Measurements from ENCODE around the gene NIPA2. TPM values are rescaled to one million over a fixed set of nuclear protein-coding genes. Genes with fewer than 3 reads are reported as not detected.

Gene NIPA2
- total RNA-seq, 1 donor from 2014 or later = 103 TPM

DNA sequence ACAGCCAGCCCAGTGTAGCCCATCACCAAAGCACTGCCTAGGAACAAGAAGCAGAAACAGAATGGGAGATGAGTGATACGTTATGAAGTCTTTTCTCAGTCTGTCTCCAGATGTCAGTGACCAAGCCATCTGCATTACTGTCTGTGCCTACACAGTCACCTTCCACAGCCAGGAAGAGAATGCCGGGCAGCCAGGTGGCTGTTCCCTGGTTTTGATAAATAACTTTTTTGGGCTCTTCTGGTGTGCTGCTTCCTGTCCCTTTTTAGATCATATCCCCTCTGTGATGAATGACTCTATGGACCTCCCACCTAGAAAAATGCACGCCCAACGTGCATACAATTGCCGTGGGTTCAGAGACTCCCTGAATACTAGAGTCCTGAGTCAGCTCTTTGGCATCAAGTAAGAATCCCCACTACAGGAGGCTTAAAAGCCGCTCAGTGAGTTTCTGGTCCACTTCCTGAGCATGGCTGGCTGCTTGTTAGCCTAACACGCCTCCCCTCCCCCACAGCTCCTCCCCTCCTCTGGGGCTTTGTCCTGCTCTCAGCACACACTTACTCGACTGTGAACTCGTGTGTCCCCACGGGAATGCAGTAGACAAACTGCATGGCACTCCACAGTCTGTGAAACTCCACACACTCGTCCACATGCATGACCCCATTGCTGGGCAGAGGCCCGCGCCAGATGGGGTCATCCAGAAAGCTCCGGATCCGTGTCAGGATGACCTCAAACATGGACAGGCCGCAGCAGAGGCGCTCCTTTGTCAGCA lies 34.7 kb downstream of the NIPA2 start:
- peaks cover 28% of the 10 kb centered on the region for H4K20me1 ChIP-seq (ENCODE audit: insufficient read depth, low read length)
- H3K79me2 ChIP-seq (ENCODE audit: insufficient read depth, low read length) = peaks cover 9% of the 10 kb centered on the region
- H3K9me3 Mint-ChIP-seq (ENCODE audit: unreplicated experiment) = no peaks in the 10 kb centered on the region
- H3K36me3 Mint-ChIP-seq (ENCODE audit: low read depth, unreplicated experiment) = peaks cover 33% of the 10 kb centered on the region
- H3K4me3 ChIP-seq (ENCODE audit: insufficient read depth, low read depth, low read length) = no peak overlapping the region
- peak overlapping the region; percentile 16 for H3K4me3 Mint-ChIP-seq (ENCODE audit: unreplicated experiment)
- peak overlapping the region; percentile 35 for H3K4me2 ChIP-seq (ENCODE audit: low read length)
- H3K9me3 ChIP-seq (ENCODE audit: insufficient read depth, low read depth, low read length) = no peaks in the 10 kb centered on the region
- peak overlapping the region; percentile 98 for H3K27ac Mint-ChIP-seq (ENCODE audit: unreplicated experiment)
- H3K4me1 Mint-ChIP-seq (ENCODE audit: low read depth, unreplicated experiment) = peaks cover 15% of the 10 kb centered on the region
- TF ChIP-seq EZH2 (IDR thresholded peaks at IDR 0.05; ENCODE audit: insufficient read depth, low read length) (no peak), CTCF (IDR thresholded peaks at IDR 0.05; ENCODE audit: insufficient read depth, low read depth, low read length) (no peak)
- FAIRE-seq (no peak), DNase-seq (ENCODE audit: low read depth) (peak; percentile 94)
- peak overlapping the region; percentile 45 for H3K27ac ChIP-seq (ENCODE audit: low read depth, low read length)
- peak overlapping the region; percentile 19 for H3K9ac ChIP-seq (ENCODE audit: low read length)
- peaks cover 19% of the 10 kb centered on the region for H3K36me3 ChIP-seq (ENCODE audit: insufficient read depth, low read length)
- H2AFZ ChIP-seq (ENCODE audit: low read depth, low read length) = no peak overlapping the region
- H3K27me3 Mint-ChIP-seq (ENCODE audit: low read depth, unreplicated experiment) = no peaks in the 10 kb centered on the region
- peaks cover 11% of the 10 kb centered on the region for H3K4me1 ChIP-seq (ENCODE audit: insufficient read depth, low read length)
- no peaks in the 10 kb centered on the region for H3K27me3 ChIP-seq (ENCODE audit: insufficient read depth, low read length)

GRCh38 chr15:22873841-22874240 lies 35.4 kb downstream of the NIPA2 start:
- Mint-ChIP-seq H3K4me1 (ENCODE audit: low read depth, unreplicated experiment) (peaks cover 15% of the 10 kb centered on the region), H3K9me3 (ENCODE audit: unreplicated experiment) (no peaks in the 10 kb centered on the region), H3K27me3 (ENCODE audit: low read depth, unreplicated experiment) (no peaks in the 10 kb centered on the region), H3K4me3 (ENCODE audit: unreplicated experiment) (no peak overlapping the region), H3K36me3 (ENCODE audit: low read depth, unreplicated experiment) (peaks cover 37% of the 10 kb centered on the region), H3K27ac (ENCODE audit: unreplicated experiment) (no peak overlapping the region)
- DNase-seq (ENCODE audit: low read depth) = no peak
- peaks cover 13% of the 10 kb centered on the region for H3K36me3 ChIP-seq (ENCODE audit: insufficient read depth, low read length)
- H3K79me2 ChIP-seq (ENCODE audit: insufficient read depth, low read length) = peaks cover 9% of the 10 kb centered on the region
- peak overlapping the region; percentile 45 for H3K27ac ChIP-seq (ENCODE audit: low read depth, low read length)
- H3K4me3 ChIP-seq (ENCODE audit: insufficient read depth, low read depth, low read length) = no peak overlapping the region
- no peak for FAIRE-seq
- TF ChIP-seq CTCF (IDR thresholded peaks at IDR 0.05; ENCODE audit: insufficient read depth, low read depth, low read length) = no peak
- TF ChIP-seq EZH2 (IDR thresholded peaks at IDR 0.05; ENCODE audit: insufficient read depth, low read length) = no peak
- peak overlapping the region; percentile 32 for H3K4me2 ChIP-seq (ENCODE audit: low read length)
- peaks cover 11% of the 10 kb centered on the region for H3K4me1 ChIP-seq (ENCODE audit: insufficient read depth, low read length)
- no peak overlapping the region for H2AFZ ChIP-seq (ENCODE audit: low read depth, low read length)
- no peaks in the 10 kb centered on the region for H3K9me3 ChIP-seq (ENCODE audit: insufficient read depth, low read depth, low read length)
- no peaks in the 10 kb centered on the region for H3K27me3 ChIP-seq (ENCODE audit: insufficient read depth, low read length)
- peaks cover 27% of the 10 kb centered on the region for H4K20me1 ChIP-seq (ENCODE audit: insufficient read depth, low read length)
- H3K9ac ChIP-seq (ENCODE audit: low read length) = no peak overlapping the region

DNA sequence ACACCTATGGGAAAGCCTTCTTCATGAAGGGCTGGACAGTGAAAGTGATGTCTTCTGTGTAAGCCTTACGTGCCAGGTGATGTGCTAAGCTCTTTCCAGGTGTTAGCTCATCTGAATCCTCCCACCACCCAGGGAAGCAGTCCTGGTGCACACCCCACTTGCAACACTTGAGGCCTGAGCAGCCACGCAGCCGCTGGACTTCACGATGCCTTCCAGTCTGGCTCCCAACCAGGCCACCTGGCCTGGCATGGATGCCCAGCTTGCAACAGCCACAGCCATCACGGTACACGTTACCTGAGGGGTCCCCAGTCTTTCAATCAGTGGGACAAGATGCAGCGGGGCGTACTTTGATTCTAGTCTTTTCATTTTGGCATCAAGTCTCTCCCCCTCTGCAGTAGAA lies 35.8 kb downstream of the NIPA2 start:
- Mint-ChIP-seq H3K27ac (ENCODE audit: unreplicated experiment) (no peak overlapping the region), H3K4me3 (ENCODE audit: unreplicated experiment) (no peak overlapping the region), H3K36me3 (ENCODE audit: low read depth, unreplicated experiment) (peaks cover 37% of the 10 kb centered on the region), H3K9me3 (ENCODE audit: unreplicated experiment) (no peaks in the 10 kb centered on the region), H3K27me3 (ENCODE audit: low read depth, unreplicated experiment) (no peaks in the 10 kb centered on the region), H3K4me1 (ENCODE audit: low read depth, unreplicated experiment) (peaks cover 15% of the 10 kb centered on the region)
- peaks cover 9% of the 10 kb centered on the region for H3K79me2 ChIP-seq (ENCODE audit: insufficient read depth, low read length)
- H3K9ac ChIP-seq (ENCODE audit: low read length) = no peak overlapping the region
- H3K4me1 ChIP-seq (ENCODE audit: insufficient read depth, low read length) = peaks cover 11% of the 10 kb centered on the region
- peaks cover 22% of the 10 kb centered on the region for H4K20me1 ChIP-seq (ENCODE audit: insufficient read depth, low read length)
- H3K4me2 ChIP-seq (ENCODE audit: low read length) = no peak overlapping the region
- no peaks in the 10 kb centered on the region for H3K9me3 ChIP-seq (ENCODE audit: insufficient read depth, low read depth, low read length)
- H3K4me3 ChIP-seq (ENCODE audit: insufficient read depth, low read depth, low read length) = no peak overlapping the region
- TF ChIP-seq CTCF (IDR thresholded peaks at IDR 0.05; ENCODE audit: insufficient read depth, low read depth, low read length) (no peak), EZH2 (IDR thresholded peaks at IDR 0.05; ENCODE audit: insufficient read depth, low read length) (no peak)
- no peak overlapping the region for H2AFZ ChIP-seq (ENCODE audit: low read depth, low read length)
- peaks cover 9% of the 10 kb centered on the region for H3K36me3 ChIP-seq (ENCODE audit: insufficient read depth, low read length)
- FAIRE-seq = no peak
- H3K27me3 ChIP-seq (ENCODE audit: insufficient read depth, low read length) = no peaks in the 10 kb centered on the region
- DNase-seq (ENCODE audit: low read depth) = no peak
- no peak overlapping the region for H3K27ac ChIP-seq (ENCODE audit: low read depth, low read length)

All from astrocyte (in vitro differentiated cells and primary cell).